H9 (cell line): ENCODE results near the gene KIAA0513. TPM values are rescaled to one million over a fixed set of nuclear protein-coding genes. Genes with fewer than 3 reads are reported as not detected.

ENCODE experiments used
- DNase-seq: peaks from one replicate; pipeline ENCODE4 v3.0.0-alpha.2; 2017
- H2AFZ ChIP-seq: one replicate; pipeline ENCODE4 v1.6.1; 2013; ENCODE audit warnings: mild to moderate bottlenecking, low read length, control low read depth, moderate library complexity
- H2AK5ac ChIP-seq: 2 replicates; pipeline ENCODE4 v1.6.1; 2013; ENCODE audit warnings: low read length, control low read depth, mixed read lengths; ENCODE audit not compliant: insufficient read length
- H2BK120ac ChIP-seq: one replicate; pipeline ENCODE4 v1.6.1; 2013; ENCODE audit warnings: low read depth, mild to moderate bottlenecking, low read length, control low read depth, inconsistent platforms; ENCODE audit not compliant: poor library complexity, severe bottlenecking
- H2BK12ac ChIP-seq: 2 replicates; pipeline ENCODE4 v1.6.1; 2013; ENCODE audit warnings: low read length, control low read depth, mixed read lengths, low read depth; ENCODE audit not compliant: insufficient read length
- H2BK15ac ChIP-seq: 2 replicates; pipeline ENCODE4 v1.6.1; 2013; ENCODE audit warnings: low read depth, low read length, control low read depth
- H2BK20ac ChIP-seq: one replicate; pipeline ENCODE4 v1.6.1; 2013; ENCODE audit warnings: low read depth, mild to moderate bottlenecking, low read length, control low read depth, inconsistent platforms; ENCODE audit not compliant: poor library complexity, severe bottlenecking
- H2BK5ac ChIP-seq: 2 replicates; pipeline ENCODE4 v1.6.1; 2013; ENCODE audit warnings: low read length, control low read depth, mixed read lengths; ENCODE audit not compliant: insufficient read length
- H3K14ac ChIP-seq: 2 replicates; pipeline ENCODE4 v1.6.1; 2013; ENCODE audit warnings: low read length, control low read depth; ENCODE audit not compliant: insufficient read depth
- H3K18ac ChIP-seq: 2 replicates; pipeline ENCODE4 v1.6.1; 2013; ENCODE audit warnings: low read depth, mild to moderate bottlenecking, mixed read lengths, low read length, control low read depth; ENCODE audit not compliant: insufficient read length
- H3K23ac ChIP-seq: 2 replicates; pipeline ENCODE4 v1.6.1; 2013; ENCODE audit warnings: low read length, control low read depth, mixed read lengths, low read depth; ENCODE audit not compliant: insufficient read length
- H3K23me2 ChIP-seq: 2 replicates; pipeline ENCODE4 v1.6.1; 2013; ENCODE audit warnings: low read depth, mild to moderate bottlenecking, mixed read lengths, low read length, control low read depth; ENCODE audit not compliant: insufficient read length, poor library complexity, severe bottlenecking
- H3K27ac ChIP-seq: 2 replicates; pipeline ENCODE4 v1.5.1; 2013; ENCODE audit warnings: low read length, control low read depth, mixed read lengths, low read depth; ENCODE audit not compliant: insufficient read length
- H3K27me3 ChIP-seq: 2 replicates; pipeline ENCODE4 v1.6.1; 2013; ENCODE audit warnings: low read length, control low read depth, inconsistent platforms; ENCODE audit not compliant: insufficient read depth
- H3K4ac ChIP-seq: 2 replicates; pipeline ENCODE4 v1.6.1; 2013; ENCODE audit warnings: low read depth, mild to moderate bottlenecking, control low read depth, inconsistent platforms, low read length, moderate library complexity
- H3K4me1 ChIP-seq: 2 replicates; pipeline ENCODE4 v1.6.1; 2013; ENCODE audit warnings: low read length, control low read depth, inconsistent platforms; ENCODE audit not compliant: insufficient read depth
- H3K4me2 ChIP-seq: 2 replicates; pipeline ENCODE4 v1.6.1; 2013; ENCODE audit warnings: low read length, control low read depth, mixed read lengths; ENCODE audit not compliant: insufficient read length, insufficient read depth
- H3K56ac ChIP-seq: 2 replicates; pipeline ENCODE4 v1.6.1; 2013; ENCODE audit warnings: low read depth, mild to moderate bottlenecking, mixed read lengths, low read length, control low read depth; ENCODE audit not compliant: insufficient read length
- H3K79me1 ChIP-seq: 2 replicates; pipeline ENCODE4 v1.6.1; 2013; ENCODE audit warnings: low read depth, mild to moderate bottlenecking, moderate library complexity, low read length, control low read depth, inconsistent platforms; ENCODE audit not compliant: insufficient read depth, poor library complexity, severe bottlenecking
- H3K79me2 ChIP-seq: 2 replicates; pipeline ENCODE4 v1.6.1; 2013; ENCODE audit warnings: low read length, control low read depth, inconsistent platforms; ENCODE audit not compliant: insufficient read depth
- H3K9ac ChIP-seq: 2 replicates; pipeline ENCODE4 v1.6.1; 2013; ENCODE audit warnings: low read length, control low read depth, mixed read lengths; ENCODE audit not compliant: insufficient read length; ENCODE audit errors: extremely low read depth
- H3K9me3 ChIP-seq: one replicate; pipeline ENCODE4 v1.6.1; 2013; ENCODE audit warnings: low read depth, low read length, inconsistent platforms; ENCODE audit not compliant: control insufficient read depth
- H3T11ph ChIP-seq: one replicate; pipeline ENCODE4 v1.6.1; 2013; ENCODE audit warnings: mild to moderate bottlenecking, low read length, control low read depth, inconsistent platforms
- H4K20me1 ChIP-seq: one replicate; pipeline ENCODE4 v1.6.1; 2013; ENCODE audit not compliant: control insufficient read depth, insufficient read length, insufficient read depth
- H4K5ac ChIP-seq: 2 replicates; pipeline ENCODE4 v1.6.1; 2013; ENCODE audit warnings: low read depth, mild to moderate bottlenecking, mixed read lengths, low read length, control low read depth; ENCODE audit not compliant: insufficient read length
- H4K8ac ChIP-seq: replicated peaks from 2 replicates; pipeline ENCODE4 v1.6.1; 2013; ENCODE audit warnings: low read length, control low read depth, mixed read lengths, low read depth; ENCODE audit not compliant: insufficient read length
- H4K91ac ChIP-seq: 2 replicates; pipeline ENCODE4 v1.6.1; 2013; ENCODE audit warnings: low read depth, mild to moderate bottlenecking, moderate library complexity, mixed read lengths, low read length, control low read depth; ENCODE audit not compliant: insufficient read length
- H3K27ac Mint-ChIP-seq, 3 experiments: 2 replicates in 2 of 3; 3 replicates in 1 of 3; pipeline ENCODE4 v1.8.0; 2020 to 2021; ENCODE audit warnings: mixed read lengths in 3 of 3, mild to moderate bottlenecking in 1 of 3, moderate library complexity in 1 of 3
- H3K27me3 Mint-ChIP-seq: 2 replicates; pipeline ENCODE4 v1.8.0; 2021; ENCODE audit warnings: low read depth, mild to moderate bottlenecking, moderate library complexity, mixed read lengths
- H3K36me3 Mint-ChIP-seq, 3 experiments: 2 replicates in 2 of 3; 3 replicates in 1 of 3; pipeline ENCODE4 v1.8.0; 2020 to 2021; ENCODE audit warnings: low read depth in 3 of 3, mixed read lengths in 3 of 3; ENCODE audit not compliant: insufficient read depth in 1 of 3
- H3K4me1 Mint-ChIP-seq, 2 experiments: 2 replicates each; pipeline ENCODE4 v1.8.0; 2020; ENCODE audit warnings: mixed read lengths in 2 of 2
- H3K4me3 Mint-ChIP-seq, 2 experiments: 2 replicates in 1 of 2; 3 replicates in 1 of 2; pipeline ENCODE4 v1.8.0; 2020 to 2021; ENCODE audit warnings: mild to moderate bottlenecking in 2 of 2, mixed read lengths in 2 of 2, moderate library complexity in 1 of 2
- H3K9me3 Mint-ChIP-seq, 2 experiments: 2 replicates in 1 of 2; 3 replicates in 1 of 2; pipeline ENCODE4 v1.8.0; 2020; ENCODE audit warnings: mild to moderate bottlenecking in 2 of 2, mixed read lengths in 2 of 2, moderate library complexity in 1 of 2
- CTCF ChIP-seq: fragments of 200-600 bp; sonication (generic); conservative IDR thresholded peaks from 3 replicates; pipeline ENCODE4 v1.8.0; 2021; ENCODE audit warnings: antibody characterized with exemption, mild to moderate bottlenecking
- WGBS: extraction: QIAGEN DNeasy Blood & Tissue Kit; methylation state at CpG from one replicate; pipeline ENCODE4 v1.1.7; 2013; ENCODE audit warnings: missing lambda C conversion rate, low lambda C conversion rate, mixed read lengths; ENCODE audit not compliant: insufficient read length; ENCODE audit errors: extremely low coverage; 5-methylcytosine and 5-hydroxymethylcytosine counted together
- total RNA-seq: library from RNA; stranded (reverse); gene quantifications from 2 replicates; pipeline ENCODE4 v1.2.1, GENCODE V29; 2021

KIAA0513 gene
- total RNA-seq, 1 experiment from 2014 or later = 4.7 TPM

GRCh38 chr16:85002099-85002541 lies 25.5 kb upstream of the KIAA0513 start:
- H3K4me1 Mint-ChIP-seq = peaks cover 33 to 35% of the 10 kb centered on the region in 2 experiments
- Histone ChIP-seq H4K91ac (no peak overlapping the region), H2BK12ac (no peak overlapping the region), H3K4me2 (no peak overlapping the region), H4K8ac (no peak overlapping the region), H3K79me2 (peaks cover 17% of the 10 kb centered on the region; the same call in 1 of the 2 replicates), H3K23ac (no peak overlapping the region), H4K20me1 (no peaks in the 10 kb centered on the region), H3K9me3 (no peaks in the 10 kb centered on the region), H2BK5ac (no peak overlapping the region), H4K5ac (no peak overlapping the region), H2BK15ac (no peak overlapping the region), H3K79me1 (peaks cover 7% of the 10 kb centered on the region), H3K14ac (no peak overlapping the region), H3K9ac (no peak overlapping the region), H3K23me2 (no peaks in the 10 kb centered on the region), H2BK20ac (no peak overlapping the region), H2BK120ac (no peak overlapping the region), H3K27me3 (no peaks in the 10 kb centered on the region), H3T11ph (no peak overlapping the region), H3K18ac (no peak overlapping the region), H2AK5ac (no peak overlapping the region), H3K4me1 (no peaks in the 10 kb centered on the region), H3K4ac (no peak overlapping the region), H3K27ac (no peak overlapping the region), H2AFZ (no peak overlapping the region), H3K56ac (no peak overlapping the region)
- H3K4me3 Mint-ChIP-seq = no peak overlapping the region
- peaks cover 10 to 15% (median 13%) of the 10 kb centered on the region in 3 experiments; a peak in 5 of 7 replicates for H3K36me3 Mint-ChIP-seq
- no peaks in the 10 kb centered on the region for H3K9me3 Mint-ChIP-seq
- H3K27ac Mint-ChIP-seq = peak overlapping the region in 2 of 3 experiments; percentile 55 to 74; a peak in 2 of 7 replicates
- TF ChIP-seq CTCF = no peak
- H3K27me3 Mint-ChIP-seq = no peaks in the 10 kb centered on the region
- no CpG with 5 or more reads among the region's 10 CpGs for WGBS
- no peak for DNase-seq
